HEK293T (cell line): ENCODE data around the gene VPS4B.

Experiments
- ARNT ChIP-seq: fragments of 450-650 bp; IDR thresholded peaks from 2 replicates; pipeline ENCODE4 v1.6.1; 2017; ENCODE audit warnings: mild to moderate bottlenecking
- ELF4 ChIP-seq: fragments of 450-650 bp; IDR thresholded peaks from 2 replicates; pipeline ENCODE4 v1.6.1; 2017; ENCODE audit warnings: antibody characterized with exemption
- FOXA1 ChIP-seq: fragments of 450-650 bp; IDR thresholded peaks from 2 replicates; pipeline ENCODE4 v1.6.1; 2016; ENCODE audit warnings: mild to moderate bottlenecking
- FOXM1 ChIP-seq: fragments of 450-650 bp; IDR thresholded peaks from 2 replicates; pipeline ENCODE4 v1.6.1; 2017; ENCODE audit warnings: mild to moderate bottlenecking, borderline replicate concordance
- HDGF ChIP-seq: fragments of 450-650 bp; IDR thresholded peaks from 2 replicates; pipeline ENCODE4 v1.6.1; 2017; ENCODE audit warnings: antibody characterized with exemption, borderline replicate concordance
- L3MBTL2 ChIP-seq: fragments of 450-650 bp; conservative IDR thresholded peaks from 2 replicates; pipeline ENCODE4 v1.6.1; 2016; ENCODE audit warnings: mild to moderate bottlenecking
- PKNOX1 ChIP-seq: fragments of 450-650 bp; IDR thresholded peaks from 2 replicates; pipeline ENCODE4 v1.6.1; 2016
- SP1 ChIP-seq: fragments of 450-650 bp; IDR thresholded peaks from 2 replicates; pipeline ENCODE4 v1.6.1; 2017
- SUZ12 ChIP-seq: fragments of 450-650 bp; IDR thresholded peaks from 2 replicates; pipeline ENCODE4 v1.6.1; 2016; ENCODE audit warnings: mild to moderate bottlenecking
- TARDBP ChIP-seq: fragments of 450-650 bp; IDR thresholded peaks from 2 replicates; pipeline ENCODE4 v1.6.1; 2016
- ZNF384 ChIP-seq: fragments of 450-650 bp; IDR thresholded peaks from 2 replicates; pipeline ENCODE4 v1.6.1; 2016

DNA sequence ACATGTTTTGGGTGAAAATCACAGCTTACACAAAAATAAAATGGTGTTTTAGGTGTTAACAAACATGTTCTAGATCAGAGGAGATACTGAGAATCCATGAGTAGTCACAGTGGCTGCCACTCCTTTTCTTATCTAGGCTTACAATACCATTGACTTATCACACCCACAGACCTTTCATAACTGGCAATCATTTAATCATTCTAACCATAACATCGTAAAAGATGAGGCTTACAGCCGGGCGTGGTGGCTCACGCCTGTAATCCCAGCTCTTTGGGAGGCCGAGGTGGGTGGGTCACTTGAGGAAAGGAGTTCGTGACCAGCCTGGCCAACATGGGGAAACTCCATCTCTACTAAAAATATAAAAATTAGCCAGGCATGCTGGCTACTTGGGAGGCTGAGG, 35.7 kb upstream of the VPS4B start:
- TF ChIP-seq ARNT: no peak
- no peak for TF ChIP-seq FOXM1
- TF ChIP-seq L3MBTL2: no peak
- TF ChIP-seq SP1: no peak
- TF ChIP-seq HDGF: no peak
- TF ChIP-seq SUZ12: no peak
- no peak for TF ChIP-seq FOXA1
- no peak for TF ChIP-seq ELF4
- TF ChIP-seq ZNF384: no peak
- no peak for TF ChIP-seq PKNOX1
- no peak for TF ChIP-seq TARDBP
